Measurements from ENCODE around the gene CDR2.
"Not testable (repeated sequence)": the region's sequence is repeated elsewhere in the genome, so short reads cannot be mapped to it uniquely, and the experiment has no call there.

Gene CDR2

GRCh38 chr16:22375117-22375962 is 921 bp upstream of the CDR2 start:
- DNase-seq (ENCODE audit: insufficient read length) (no peak), FAIRE-seq (no peak)
- no peak for TF ChIP-seq TAF1 (IDR thresholded peaks at IDR 0.05; ENCODE audit: borderline replicate concordance, low read depth, low read length)
- no peak for TF ChIP-seq POLR2A (IDR thresholded peaks at IDR 0.05; ENCODE audit: low read depth, low read length)
- TF ChIP-seq POLR2AphosphoS5 (IDR thresholded peaks at IDR 0.05; ENCODE audit: low read depth, low read length), result no peak

GRCh38 chr16:22373662-22374310 is 633 bp downstream of the CDR2 start:
- TF ChIP-seq POLR2A (IDR thresholded peaks at IDR 0.05; ENCODE audit: low read depth, low read length), result no peak
- TF ChIP-seq TAF1 (IDR thresholded peaks at IDR 0.05; ENCODE audit: borderline replicate concordance, low read depth, low read length), result no peak
- TF ChIP-seq POLR2AphosphoS5 (IDR thresholded peaks at IDR 0.05; ENCODE audit: low read depth, low read length), result no peak
- FAIRE-seq (no peak), DNase-seq (ENCODE audit: insufficient read length) (peak; percentile 29)

GRCh38 chr16:22372882-22373661 is 1.3 kb downstream of the CDR2 start:
- no peak for DNase-seq (ENCODE audit: insufficient read length)
- no peak for FAIRE-seq
- TF ChIP-seq TAF1 (IDR thresholded peaks at IDR 0.05; ENCODE audit: borderline replicate concordance, low read depth, low read length) (no peak), POLR2AphosphoS5 (IDR thresholded peaks at IDR 0.05; ENCODE audit: low read depth, low read length) (no peak), POLR2A (IDR thresholded peaks at IDR 0.05; ENCODE audit: low read depth, low read length) (no peak)

GRCh38 chr16:22370038-22370820 is 4.2 kb downstream of the CDR2 start:
- FAIRE-seq (no peak), DNase-seq (ENCODE audit: insufficient read length) (no peak)
- no peak for TF ChIP-seq TAF1 (IDR thresholded peaks at IDR 0.05; ENCODE audit: borderline replicate concordance, low read depth, low read length)
- no peak for TF ChIP-seq POLR2A (IDR thresholded peaks at IDR 0.05; ENCODE audit: low read depth, low read length)
- TF ChIP-seq POLR2AphosphoS5 (IDR thresholded peaks at IDR 0.05; ENCODE audit: low read depth, low read length), result no peak

- no peak for DNase-seq (ENCODE audit: insufficient read length)
- TF ChIP-seq POLR2AphosphoS5 (IDR thresholded peaks at IDR 0.05; ENCODE audit: low read depth, low read length), result no peak
- no peak for TF ChIP-seq TAF1 (IDR thresholded peaks at IDR 0.05; ENCODE audit: borderline replicate concordance, low read depth, low read length)
- no peak for TF ChIP-seq POLR2A (IDR thresholded peaks at IDR 0.05; ENCODE audit: low read depth, low read length)
- peak; percentile 14 for FAIRE-seq
These were observed 5.1 kb downstream of the CDR2 start for GRCh38 chr16:22369221-22369811.

GRCh38 chr16:22368200-22368826 is 6.1 kb downstream of the CDR2 start:
- not testable (repeated sequence) for DNase-seq (ENCODE audit: insufficient read length); FAIRE-seq

GRCh38 chr16:22366889-22367288 is 7.5 kb downstream of the CDR2 start:
- DNase-seq (ENCODE audit: insufficient read length) (no peak), FAIRE-seq (no peak)
- TF ChIP-seq POLR2A (IDR thresholded peaks at IDR 0.05; ENCODE audit: low read depth, low read length) (no peak), POLR2AphosphoS5 (IDR thresholded peaks at IDR 0.05; ENCODE audit: low read depth, low read length) (no peak), TAF1 (IDR thresholded peaks at IDR 0.05; ENCODE audit: borderline replicate concordance, low read depth, low read length) (no peak)

GRCh38 chr16:22366371-22366770 is 8.0 kb downstream of the CDR2 start:
- TF ChIP-seq POLR2A (IDR thresholded peaks at IDR 0.05; ENCODE audit: low read depth, low read length), result no peak
- TF ChIP-seq POLR2AphosphoS5 (IDR thresholded peaks at IDR 0.05; ENCODE audit: low read depth, low read length), result no peak
- no peak for TF ChIP-seq TAF1 (IDR thresholded peaks at IDR 0.05; ENCODE audit: borderline replicate concordance, low read depth, low read length)
- FAIRE-seq (no peak), DNase-seq (ENCODE audit: insufficient read length) (no peak)

- TF ChIP-seq TAF1 (IDR thresholded peaks at IDR 0.05; ENCODE audit: borderline replicate concordance, low read depth, low read length) (no peak), POLR2A (IDR thresholded peaks at IDR 0.05; ENCODE audit: low read depth, low read length) (no peak), POLR2AphosphoS5 (IDR thresholded peaks at IDR 0.05; ENCODE audit: low read depth, low read length) (no peak)
These were observed 10.2 kb downstream of the CDR2 start for GRCh38 chr16:22364241-22364640.

GRCh38 chr16:22360963-22361659 is 13.3 kb downstream of the CDR2 start:
- TF ChIP-seq POLR2AphosphoS5 (IDR thresholded peaks at IDR 0.05; ENCODE audit: low read depth, low read length) (no peak), TAF1 (IDR thresholded peaks at IDR 0.05; ENCODE audit: borderline replicate concordance, low read depth, low read length) (no peak), POLR2A (IDR thresholded peaks at IDR 0.05; ENCODE audit: low read depth, low read length) (no peak)
- DNase-seq (ENCODE audit: insufficient read length) (no peak), FAIRE-seq (no peak)

More at GRCh38 chr16:22364241-22364640, 10.2 kb downstream of the CDR2 start:
- DNase-seq (ENCODE audit: insufficient read length) (no peak), FAIRE-seq (no peak)

Data from GM12892 (cell line).